HepG2 (cell line): Measurements from ENCODE around the gene APOA1. TPM values are rescaled to one million over a fixed set of nuclear protein-coding genes. Genes with fewer than 3 reads are reported as not detected.

Experiments used
- ATM ChIP-seq: fragments of 450-650 bp; IDR thresholded peaks from 2 replicates; pipeline ENCODE4 v1.7.1; 2017; ENCODE audit warnings: mild to moderate bottlenecking, borderline replicate concordance
- ELF1 ChIP-seq: sonication (generic); formaldehyde crosslinking; IDR thresholded peaks from 2 replicates; pipeline ENCODE4 v1.4.0; 2020; ENCODE audit warnings: missing genetic modification reagents
- HDAC2 ChIP-seq: sonication (generic); formaldehyde crosslinking; IDR thresholded peaks from 2 replicates; pipeline ENCODE4 v1.4.0; 2020; ENCODE audit warnings: missing genetic modification reagents
- JUNB ChIP-seq: sonication (generic); formaldehyde crosslinking; IDR thresholded peaks from 2 replicates; pipeline ENCODE4 v1.8.0; 2022; ENCODE audit warnings: missing genetic modification reagents, mild to moderate bottlenecking, borderline replicate concordance
- MED1 ChIP-seq: sonication (generic); formaldehyde crosslinking; IDR thresholded peaks from 2 replicates; pipeline ENCODE4 v1.4.0; 2020; ENCODE audit warnings: missing genetic modification reagents
- PHF8 ChIP-seq: sonication (generic); formaldehyde crosslinking; IDR thresholded peaks from 2 replicates; pipeline ENCODE4 v1.5.0; 2020; ENCODE audit warnings: missing genetic modification reagents
- RERE ChIP-seq: IDR thresholded peaks from 2 replicates; pipeline ENCODE4 v1.6.1; 2016; ENCODE audit warnings: low read depth, missing genetic modification reagents, missing compliant biosample characterization
- RFXANK ChIP-seq: IDR thresholded peaks from 2 replicates; pipeline ENCODE4 v1.6.1; 2016
- SMAD9 ChIP-seq: sonication (generic); formaldehyde crosslinking; IDR thresholded peaks from 2 replicates; pipeline ENCODE4 v1.5.1; 2020; ENCODE audit warnings: mild to moderate bottlenecking, missing genetic modification reagents
- TBL1XR1 ChIP-seq: fragments of 150-350 bp; IDR thresholded peaks from 2 replicates; pipeline ENCODE4 v1.6.1; 2014; ENCODE audit warnings: borderline replicate concordance, low read length; ENCODE audit not compliant: partially characterized antibody
- ZNF101 ChIP-seq: sonication (generic); formaldehyde crosslinking; IDR thresholded peaks from 2 replicates; pipeline ENCODE4 v1.4.0; 2020; ENCODE audit warnings: mild to moderate bottlenecking, low read depth, missing genetic modification reagents, borderline replicate concordance
- ZNF12 ChIP-seq: sonication (generic); formaldehyde crosslinking; IDR thresholded peaks from 2 replicates; pipeline ENCODE4 v1.5.0; 2020; ENCODE audit warnings: missing genetic modification reagents
- ZNF569 ChIP-seq: sonication (generic); formaldehyde crosslinking; IDR thresholded peaks from 2 replicates; pipeline ENCODE4 v1.5.0; 2020; ENCODE audit warnings: mild to moderate bottlenecking, missing genetic modification reagents, moderate library complexity, borderline replicate concordance
- ZSCAN25 ChIP-seq: sonication (generic); formaldehyde crosslinking; IDR thresholded peaks from 2 replicates; pipeline ENCODE4 v1.8.0; 2022; ENCODE audit warnings: mild to moderate bottlenecking, missing genetic modification reagents
- polyA plus RNA-seq, 8 experiments: library from polyadenylated mRNA; depleted of rRNA in 3 of 8; stranded (reverse) in 7 of 8; unstranded in 1 of 8; fragments of >200 nt; fragmentation: Illumina TruSeq in 4 of 8; extraction: Trizol in 4 of 8; gene quantifications; 2 replicates each; pipeline versions ENCODE4 v1.2.1 to v1.2.3, GENCODE V29; 2011 to 2016; ENCODE audit warnings: low read depth in 4 of 8, missing spikeins in 1 of 8, mixed read lengths in 1 of 8; ENCODE audit not compliant: insufficient read depth in 1 of 8
- total RNA-seq, 5 experiments: library from RNA; depleted of rRNA; stranded (reverse); fragments of >200 nt; fragmentation: Illumina TruSeq; extraction: Trizol; gene quantifications; 2 replicates each; pipeline ENCODE4 v1.2.3, GENCODE V29; 2016; ENCODE audit warnings: low read depth in 1 of 5
- TF ChIP-seq, protein P1 (sequence below): sonication (generic); formaldehyde crosslinking; IDR thresholded peaks from 2 replicates; pipeline ENCODE4 v1.9.0; 2022; ENCODE audit warnings: missing genetic modification reagents, mild to moderate bottlenecking, borderline replicate concordance
- TF ChIP-seq, protein P2 (sequence below): sonication (generic); formaldehyde crosslinking; IDR thresholded peaks from 2 replicates; pipeline ENCODE4 v1.4.0; 2020; ENCODE audit warnings: missing genetic modification reagents, borderline replicate concordance
- TF ChIP-seq, protein P3 (sequence below): sonication (generic); formaldehyde crosslinking; IDR thresholded peaks from 2 replicates; pipeline ENCODE4 v1.5.0; 2020; ENCODE audit warnings: mild to moderate bottlenecking, missing genetic modification reagents

APOA1 gene
- total and polyA plus RNA-seq, 2 of the 13 experiments (the other 11 are each of a cell fraction or from before 2014, with no cell fraction given) = 1,973 to 5,485 TPM

- TF ChIP-seq MED1 (CRISPR knock-in tag) (peak; percentile 89), PHF8 (CRISPR knock-in tag) (no peak; the same call in none of the 2 replicates), ELF1 (peak; percentile 28; the same call in 1 of the 2 replicates), SMAD9 (CRISPR knock-in tag) (no peak), HDAC2 (CRISPR knock-in tag) (peak; percentile 56), ZNF569 (no peak), RFXANK (CRISPR knock-in tag) (no peak), TBL1XR1 (no peak), ATM (no peak), JUNB (no peak), RERE (CRISPR knock-in tag) (no peak), ZSCAN25 (peak; percentile 85), ZNF12 (CRISPR knock-in tag) (no peak), ZNF101 (no peak)
- TF ChIP-seq, protein P1, sequence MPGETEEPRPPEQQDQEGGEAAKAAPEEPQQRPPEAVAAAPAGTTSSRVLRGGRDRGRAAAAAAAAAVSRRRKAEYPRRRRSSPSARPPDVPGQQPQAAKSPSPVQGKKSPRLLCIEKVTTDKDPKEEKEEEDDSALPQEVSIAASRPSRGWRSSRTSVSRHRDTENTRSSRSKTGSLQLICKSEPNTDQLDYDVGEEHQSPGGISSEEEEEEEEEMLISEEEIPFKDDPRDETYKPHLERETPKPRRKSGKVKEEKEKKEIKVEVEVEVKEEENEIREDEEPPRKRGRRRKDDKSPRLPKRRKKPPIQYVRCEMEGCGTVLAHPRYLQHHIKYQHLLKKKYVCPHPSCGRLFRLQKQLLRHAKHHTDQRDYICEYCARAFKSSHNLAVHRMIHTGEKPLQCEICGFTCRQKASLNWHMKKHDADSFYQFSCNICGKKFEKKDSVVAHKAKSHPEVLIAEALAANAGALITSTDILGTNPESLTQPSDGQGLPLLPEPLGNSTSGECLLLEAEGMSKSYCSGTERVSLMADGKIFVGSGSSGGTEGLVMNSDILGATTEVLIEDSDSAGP (CRISPR knock-in tag) = peak; percentile 79
- TF ChIP-seq, protein P2, sequence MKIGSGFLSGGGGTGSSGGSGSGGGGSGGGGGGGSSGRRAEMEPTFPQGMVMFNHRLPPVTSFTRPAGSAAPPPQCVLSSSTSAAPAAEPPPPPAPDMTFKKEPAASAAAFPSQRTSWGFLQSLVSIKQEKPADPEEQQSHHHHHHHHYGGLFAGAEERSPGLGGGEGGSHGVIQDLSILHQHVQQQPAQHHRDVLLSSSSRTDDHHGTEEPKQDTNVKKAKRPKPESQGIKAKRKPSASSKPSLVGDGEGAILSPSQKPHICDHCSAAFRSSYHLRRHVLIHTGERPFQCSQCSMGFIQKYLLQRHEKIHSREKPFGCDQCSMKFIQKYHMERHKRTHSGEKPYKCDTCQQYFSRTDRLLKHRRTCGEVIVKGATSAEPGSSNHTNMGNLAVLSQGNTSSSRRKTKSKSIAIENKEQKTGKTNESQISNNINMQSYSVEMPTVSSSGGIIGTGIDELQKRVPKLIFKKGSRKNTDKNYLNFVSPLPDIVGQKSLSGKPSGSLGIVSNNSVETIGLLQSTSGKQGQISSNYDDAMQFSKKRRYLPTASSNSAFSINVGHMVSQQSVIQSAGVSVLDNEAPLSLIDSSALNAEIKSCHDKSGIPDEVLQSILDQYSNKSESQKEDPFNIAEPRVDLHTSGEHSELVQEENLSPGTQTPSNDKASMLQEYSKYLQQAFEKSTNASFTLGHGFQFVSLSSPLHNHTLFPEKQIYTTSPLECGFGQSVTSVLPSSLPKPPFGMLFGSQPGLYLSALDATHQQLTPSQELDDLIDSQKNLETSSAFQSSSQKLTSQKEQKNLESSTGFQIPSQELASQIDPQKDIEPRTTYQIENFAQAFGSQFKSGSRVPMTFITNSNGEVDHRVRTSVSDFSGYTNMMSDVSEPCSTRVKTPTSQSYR (CRISPR knock-in tag) = no peak
- TF ChIP-seq, protein P3, sequence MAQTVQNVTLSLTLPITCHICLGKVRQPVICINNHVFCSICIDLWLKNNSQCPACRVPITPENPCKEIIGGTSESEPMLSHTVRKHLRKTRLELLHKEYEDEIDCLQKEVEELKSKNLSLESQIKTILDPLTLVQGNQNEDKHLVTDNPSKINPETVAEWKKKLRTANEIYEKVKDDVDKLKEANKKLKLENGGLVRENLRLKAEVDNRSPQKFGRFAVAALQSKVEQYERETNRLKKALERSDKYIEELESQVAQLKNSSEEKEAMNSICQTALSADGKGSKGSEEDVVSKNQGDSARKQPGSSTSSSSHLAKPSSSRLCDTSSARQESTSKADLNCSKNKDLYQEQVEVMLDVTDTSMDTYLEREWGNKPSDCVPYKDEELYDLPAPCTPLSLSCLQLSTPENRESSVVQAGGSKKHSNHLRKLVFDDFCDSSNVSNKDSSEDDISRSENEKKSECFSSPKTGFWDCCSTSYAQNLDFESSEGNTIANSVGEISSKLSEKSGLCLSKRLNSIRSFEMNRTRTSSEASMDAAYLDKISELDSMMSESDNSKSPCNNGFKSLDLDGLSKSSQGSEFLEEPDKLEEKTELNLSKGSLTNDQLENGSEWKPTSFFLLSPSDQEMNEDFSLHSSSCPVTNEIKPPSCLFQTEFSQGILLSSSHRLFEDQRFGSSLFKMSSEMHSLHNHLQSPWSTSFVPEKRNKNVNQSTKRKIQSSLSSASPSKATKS (CRISPR knock-in tag) = no peak
Observed at GRCh38 chr11:116791002-116791812, 46.2 kb downstream of the APOA1 start (continued).
